Activated naive CD4-positive, alpha-beta T cell (primary cell): ENCODE results near the gene MBD5.
"Not testable (repeated sequence)": the region's sequence is repeated elsewhere in the genome, so short reads cannot be mapped to it uniquely, and the experiment has no call there.

Experiments used
- DNase-seq, 4 experiments: peaks; one replicate each; lab custom pipeline; 2025; lab: John Stamatoyannopoulos, UW

MBD5 gene

GRCh38 chr2:148523315-148523714 lies 502.4 kb downstream of the MBD5 start:
- no peak for DNase-seq

- DNase-seq, result peak in 2 of 4 experiments; percentile 7 to 39
These were observed 503.6 kb downstream of the MBD5 start for GRCh38 chr2:148524519-148524919.

- DNase-seq, result no peak
These were observed 504.2 kb downstream of the MBD5 start for GRCh38 chr2:148525130-148525529.

GRCh38 chr2:148526509-148527346 lies 505.8 kb downstream of the MBD5 start:
- no peak for DNase-seq

GRCh38 chr2:148527488-148528340 lies 506.8 kb downstream of the MBD5 start:
- DNase-seq, result no peak

GRCh38 chr2:148528356-148529064 lies 507.6 kb downstream of the MBD5 start:
- DNase-seq, result no peak

- no peak for DNase-seq
These were observed 508.9 kb downstream of the MBD5 start for GRCh38 chr2:148529745-148530144.

GRCh38 chr2:148530350-148530749 lies 509.5 kb downstream of the MBD5 start:
- DNase-seq, result no peak

GRCh38 chr2:148531235-148531634 lies 510.3 kb downstream of the MBD5 start:
- no peak for DNase-seq

- no peak for DNase-seq
These were observed 511.0 kb downstream of the MBD5 start for GRCh38 chr2:148531669-148532428.

- no peak for DNase-seq
These were observed 512.1 kb downstream of the MBD5 start for GRCh38 chr2:148533004-148533403.

GRCh38 chr2:148533685-148534084 lies 512.8 kb downstream of the MBD5 start:
- no peak for DNase-seq

- DNase-seq, result no peak
These were observed 513.7 kb downstream of the MBD5 start for GRCh38 chr2:148534416-148535204.

- no peak for DNase-seq
These were observed 517.5 kb downstream of the MBD5 start for GRCh38 chr2:148538375-148538774.

GRCh38 chr2:148540022-148540421 lies 519.1 kb downstream of the MBD5 start:
- peak in 1 of 4 experiments; percentile 11 for DNase-seq

- no peak for DNase-seq
These were observed 520.9 kb downstream of the MBD5 start for GRCh38 chr2:148541792-148542191.

- no peak for DNase-seq
These were observed 521.7 kb downstream of the MBD5 start for GRCh38 chr2:148542614-148543013.

- DNase-seq, result not testable (repeated sequence)
These were observed 522.2 kb downstream of the MBD5 start for GRCh38 chr2:148543088-148543540.

- DNase-seq, result no peak
These were observed 524.7 kb downstream of the MBD5 start for GRCh38 chr2:148545390-148546256.

GRCh38 chr2:148546270-148546669 lies 525.4 kb downstream of the MBD5 start:
- no peak for DNase-seq
